GM12878 (cell line): Measurements from ENCODE around the gene DTNBP1. TPM values are rescaled to one million over a fixed set of nuclear protein-coding genes. Genes with fewer than 3 reads are reported as not detected.

Experiments
- BHLHE40 ChIP-seq, 2 experiments: fragments of 450-650 bp in 1 of 2; IDR thresholded peaks; 2 replicates each; pipeline ENCODE4 v1.6.1; 2011 to 2017; ENCODE audit warnings: low read depth in 2 of 2, borderline replicate concordance in 1 of 2, improper control_type of control experiment in 1 of 2, low read length in 1 of 2, mild to moderate bottlenecking in 1 of 2
- CBX5 ChIP-seq: sonication (generic); IDR thresholded peaks from 2 replicates; pipeline ENCODE4 v1.6.1; 2016; ENCODE audit warnings: low read depth, moderate library complexity, mild to moderate bottlenecking, inconsistent platforms
- CUX1 ChIP-seq: IDR thresholded peaks from 2 replicates; pipeline ENCODE4 v1.6.1; 2012; ENCODE audit warnings: improper control_type of control experiment, low read depth, low read length; ENCODE audit not compliant: insufficient replicate concordance
- EP300 ChIP-seq, 2 experiments: fragments of 150-350 bp in 1 of 2; IDR thresholded peaks; 2 replicates each; pipeline ENCODE4 v1.6.1; 2011 to 2012; ENCODE audit warnings: low read depth in 2 of 2, low read length in 2 of 2, borderline replicate concordance in 1 of 2, improper control_type of control experiment in 1 of 2, inconsistent platforms in 1 of 2; ENCODE audit not compliant: control insufficient read depth in 1 of 2
- HDAC2 ChIP-seq: fragments of 200-600 bp; sonication (generic); IDR thresholded peaks from 2 replicates; pipeline ENCODE4 v1.6.1; 2017
- IRF5 ChIP-seq: fragments of 450-650 bp; IDR thresholded peaks from 2 replicates; pipeline ENCODE4 v1.6.1; 2017; ENCODE audit warnings: borderline replicate concordance
- MXI1 ChIP-seq: fragments of 150-350 bp; IDR thresholded peaks from 2 replicates; pipeline ENCODE4 v1.6.1; 2011; ENCODE audit warnings: low read depth, mild to moderate bottlenecking, inconsistent platforms, low read length, improper control_type of control experiment
- NR2C2 ChIP-seq: IDR thresholded peaks from 2 replicates; pipeline ENCODE4 v1.6.1; 2011; ENCODE audit warnings: borderline replicate concordance, low read depth; ENCODE audit not compliant: control insufficient read depth, insufficient read length
- POLR2A ChIP-seq: IDR thresholded peaks from 2 replicates; pipeline ENCODE4 v1.6.1; 2011; ENCODE audit warnings: low read depth, mild to moderate bottlenecking, low read length
- POLR2AphosphoS2 ChIP-seq: IDR thresholded peaks from 2 replicates; pipeline ENCODE4 v1.6.1; 2011; ENCODE audit warnings: low read depth, mild to moderate bottlenecking, low read length, improper control_type of control experiment, moderate library complexity
- SMAD5 ChIP-seq: IDR thresholded peaks from 2 replicates; pipeline ENCODE4 v1.6.1; 2016; ENCODE audit warnings: antibody characterized with exemption, low read depth
- SMARCA5 ChIP-seq: fragments of 450-650 bp; IDR thresholded peaks from 2 replicates; pipeline ENCODE4 v1.6.1; 2017; ENCODE audit warnings: mild to moderate bottlenecking
- SREBF1 ChIP-seq: IDR thresholded peaks from 2 replicates; pipeline ENCODE4 v1.6.1; 2012; ENCODE audit warnings: mild to moderate bottlenecking, low read length
- TBL1XR1 ChIP-seq: IDR thresholded peaks from 2 replicates; pipeline ENCODE4 v1.6.1; 2012; ENCODE audit warnings: low read depth, low read length, improper control_type of control experiment
- USF2 ChIP-seq: IDR thresholded peaks from 2 replicates; pipeline ENCODE4 v1.6.1; 2011; ENCODE audit warnings: low read depth, low read length, improper control_type of control experiment, borderline replicate concordance
- polyA plus RNA-seq, 11 experiments: library from polyadenylated mRNA; depleted of rRNA in 4 of 11; unstranded in 6 of 11; stranded (reverse) in 5 of 11; fragments of >200 nt; fragmentation: Nextera tagmentation in 4 of 11; fragmentation: Illumina TruSeq in 1 of 11; extraction: Ambion mirVana in 4 of 11; extraction: Trizol in 1 of 11; gene quantifications; 1 replicate in 1 of 11; 2 replicates in 10 of 11; pipeline versions ENCODE4 v1.2.1 to v1.2.3, GENCODE V29; 2011 to 2016; ENCODE audit warnings: inconsistent platforms in 2 of 11, missing spikeins in 2 of 11, low read depth in 1 of 11
- total RNA-seq, 4 experiments: library from RNA; depleted of rRNA in 3 of 4; stranded (reverse); fragments of >200 nt in 3 of 4; fragmentation: Illumina TruSeq in 1 of 4; extraction: Trizol in 1 of 4; gene quantifications; 2 replicates each; pipeline versions ENCODE4 v1.2.1 to v1.2.3, GENCODE V29; 2013 to 2021
- TF ChIP-seq, protein P1 (sequence below): fragments of 450-650 bp; IDR thresholded peaks from 2 replicates; pipeline ENCODE4 v1.6.1; 2017; ENCODE audit warnings: mild to moderate bottlenecking
- TF ChIP-seq, protein P2 (sequence below): fragments of 450-650 bp; IDR thresholded peaks from 2 replicates; pipeline ENCODE4 v1.6.1; 2018; ENCODE audit warnings: mild to moderate bottlenecking, low read depth, moderate library complexity; ENCODE audit not compliant: partially characterized antibody

DTNBP1 gene
- total and polyA plus RNA-seq, 10 of the 15 experiments (the other 5 are each of a cell fraction or from before 2014, with no cell fraction given) = 7.1 to 40.3 (median 20.1) TPM

- TF ChIP-seq CUX1 = peak; percentile 26
- peak; percentile 96 for TF ChIP-seq SMARCA5
- TF ChIP-seq USF2 = no peak
- no peak for TF ChIP-seq HDAC2
- no peak for TF ChIP-seq SREBF1
- TF ChIP-seq POLR2AphosphoS2 = no peak
- TF ChIP-seq CBX5 = 0 out of 2 replicates have a peak, but pooled peaks have one; percentile 81
- no peak for TF ChIP-seq NR2C2
- TF ChIP-seq MXI1 = no peak
- peak; percentile 52 to 69; a peak in 2 of 4 replicates for TF ChIP-seq BHLHE40 (IDR thresholded peaks at IDR 0.05; ENCODE audit: borderline replicate concordance in 1 of 2, low read depth in 2 of 2, low read length in 1 of 2)
- 0 out of 2 replicates have a peak, but pooled peaks have one; percentile 50 for TF ChIP-seq TBL1XR1
- TF ChIP-seq, protein P1, sequence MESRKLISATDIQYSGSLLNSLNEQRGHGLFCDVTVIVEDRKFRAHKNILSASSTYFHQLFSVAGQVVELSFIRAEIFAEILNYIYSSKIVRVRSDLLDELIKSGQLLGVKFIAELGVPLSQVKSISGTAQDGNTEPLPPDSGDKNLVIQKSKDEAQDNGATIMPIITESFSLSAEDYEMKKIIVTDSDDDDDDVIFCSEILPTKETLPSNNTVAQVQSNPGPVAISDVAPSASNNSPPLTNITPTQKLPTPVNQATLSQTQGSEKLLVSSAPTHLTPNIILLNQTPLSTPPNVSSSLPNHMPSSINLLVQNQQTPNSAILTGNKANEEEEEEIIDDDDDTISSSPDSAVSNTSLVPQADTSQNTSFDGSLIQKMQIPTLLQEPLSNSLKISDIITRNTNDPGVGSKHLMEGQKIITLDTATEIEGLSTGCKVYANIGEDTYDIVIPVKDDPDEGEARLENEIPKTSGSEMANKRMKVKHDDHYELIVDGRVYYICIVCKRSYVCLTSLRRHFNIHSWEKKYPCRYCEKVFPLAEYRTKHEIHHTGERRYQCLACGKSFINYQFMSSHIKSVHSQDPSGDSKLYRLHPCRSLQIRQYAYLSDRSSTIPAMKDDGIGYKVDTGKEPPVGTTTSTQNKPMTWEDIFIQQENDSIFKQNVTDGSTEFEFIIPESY = no peak
- no peak for TF ChIP-seq POLR2A
- TF ChIP-seq, protein P2, sequence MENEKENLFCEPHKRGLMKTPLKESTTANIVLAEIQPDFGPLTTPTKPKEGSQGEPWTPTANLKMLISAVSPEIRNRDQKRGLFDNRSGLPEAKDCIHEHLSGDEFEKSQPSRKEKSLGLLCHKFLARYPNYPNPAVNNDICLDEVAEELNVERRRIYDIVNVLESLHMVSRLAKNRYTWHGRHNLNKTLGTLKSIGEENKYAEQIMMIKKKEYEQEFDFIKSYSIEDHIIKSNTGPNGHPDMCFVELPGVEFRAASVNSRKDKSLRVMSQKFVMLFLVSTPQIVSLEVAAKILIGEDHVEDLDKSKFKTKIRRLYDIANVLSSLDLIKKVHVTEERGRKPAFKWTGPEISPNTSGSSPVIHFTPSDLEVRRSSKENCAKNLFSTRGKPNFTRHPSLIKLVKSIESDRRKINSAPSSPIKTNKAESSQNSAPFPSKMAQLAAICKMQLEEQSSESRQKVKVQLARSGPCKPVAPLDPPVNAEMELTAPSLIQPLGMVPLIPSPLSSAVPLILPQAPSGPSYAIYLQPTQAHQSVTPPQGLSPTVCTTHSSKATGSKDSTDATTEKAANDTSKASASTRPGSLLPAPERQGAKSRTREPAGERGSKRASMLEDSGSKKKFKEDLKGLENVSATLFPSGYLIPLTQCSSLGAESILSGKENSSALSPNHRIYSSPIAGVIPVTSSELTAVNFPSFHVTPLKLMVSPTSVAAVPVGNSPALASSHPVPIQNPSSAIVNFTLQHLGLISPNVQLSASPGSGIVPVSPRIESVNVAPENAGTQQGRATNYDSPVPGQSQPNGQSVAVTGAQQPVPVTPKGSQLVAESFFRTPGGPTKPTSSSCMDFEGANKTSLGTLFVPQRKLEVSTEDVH = peak; percentile 24
- TF ChIP-seq SMAD5 = no peak
- TF ChIP-seq IRF5 = no peak
- 0 out of 4 replicates have a peak, but pooled peaks of 1 of the 2 experiments have one; percentile 8 for TF ChIP-seq EP300 (IDR thresholded peaks at IDR 0.05; ENCODE audit: borderline replicate concordance in 1 of 2, control insufficient read depth in 1 of 2, low read depth in 2 of 2, low read length in 2 of 2)
Measured at GRCh38 chr6:15691250-15691869, 28.5 kb upstream of the DTNBP1 start (continued).
